ENCODE data around the gene ADCYAP1R1.

GRCh38 chr7:31003097-31003496 lies 49.0 kb upstream of the ADCYAP1R1 start:
- TF ChIP-seq, protein P1, sequence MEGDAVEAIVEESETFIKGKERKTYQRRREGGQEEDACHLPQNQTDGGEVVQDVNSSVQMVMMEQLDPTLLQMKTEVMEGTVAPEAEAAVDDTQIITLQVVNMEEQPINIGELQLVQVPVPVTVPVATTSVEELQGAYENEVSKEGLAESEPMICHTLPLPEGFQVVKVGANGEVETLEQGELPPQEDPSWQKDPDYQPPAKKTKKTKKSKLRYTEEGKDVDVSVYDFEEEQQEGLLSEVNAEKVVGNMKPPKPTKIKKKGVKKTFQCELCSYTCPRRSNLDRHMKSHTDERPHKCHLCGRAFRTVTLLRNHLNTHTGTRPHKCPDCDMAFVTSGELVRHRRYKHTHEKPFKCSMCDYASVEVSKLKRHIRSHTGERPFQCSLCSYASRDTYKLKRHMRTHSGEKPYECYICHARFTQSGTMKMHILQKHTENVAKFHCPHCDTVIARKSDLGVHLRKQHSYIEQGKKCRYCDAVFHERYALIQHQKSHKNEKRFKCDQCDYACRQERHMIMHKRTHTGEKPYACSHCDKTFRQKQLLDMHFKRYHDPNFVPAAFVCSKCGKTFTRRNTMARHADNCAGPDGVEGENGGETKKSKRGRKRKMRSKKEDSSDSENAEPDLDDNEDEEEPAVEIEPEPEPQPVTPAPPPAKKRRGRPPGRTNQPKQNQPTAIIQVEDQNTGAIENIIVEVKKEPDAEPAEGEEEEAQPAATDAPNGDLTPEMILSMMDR (IDR thresholded peaks at IDR 0.05), result no peak
- no peak for TF ChIP-seq EZH2phosphoT487 (IDR thresholded peaks at IDR 0.05)
